Measurements from ENCODE around the gene DDX17.

DDX17 gene

DNA sequence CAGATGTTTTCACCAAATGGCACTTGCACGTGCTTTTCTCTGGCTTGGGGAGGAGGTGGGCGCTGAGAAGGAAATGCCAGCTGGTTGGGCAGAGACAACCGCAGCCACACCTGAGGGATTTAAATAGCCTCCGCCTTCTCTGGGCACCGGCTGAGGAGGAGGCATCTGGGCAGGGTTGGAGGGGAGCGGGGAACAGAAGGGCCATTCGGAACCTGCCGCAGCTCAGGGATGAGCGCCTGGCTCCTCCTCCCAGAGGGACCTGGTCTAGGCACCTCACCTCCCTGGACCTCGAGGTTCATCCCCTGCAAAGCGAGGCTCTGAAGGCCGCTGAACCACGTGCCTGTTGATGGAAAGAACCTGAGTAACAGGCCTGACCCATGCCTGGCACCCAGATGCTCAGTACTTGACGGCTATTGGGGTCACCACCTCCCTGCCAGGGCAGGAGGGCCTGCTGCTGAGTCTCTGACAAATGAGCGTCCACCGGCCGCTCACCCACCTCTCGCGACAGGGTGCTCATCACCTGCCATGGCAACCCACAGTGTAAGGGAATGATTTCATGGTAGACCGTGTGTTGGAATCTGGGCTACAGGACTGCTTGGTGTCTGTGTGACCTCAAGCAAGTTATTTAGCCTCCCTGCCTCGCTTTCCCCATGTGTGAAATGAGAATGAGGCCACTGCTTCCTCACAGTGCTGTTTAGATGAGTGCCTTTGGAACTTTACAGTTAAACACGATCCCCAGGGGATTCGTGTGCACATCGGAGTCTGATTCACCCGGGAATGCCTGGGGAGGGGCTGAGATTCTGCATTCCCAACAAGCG, 40.2 kb downstream of the DDX17 start:
- DNase-seq (ENCODE audit: low read depth in 2 of 2): no peak

DNA sequence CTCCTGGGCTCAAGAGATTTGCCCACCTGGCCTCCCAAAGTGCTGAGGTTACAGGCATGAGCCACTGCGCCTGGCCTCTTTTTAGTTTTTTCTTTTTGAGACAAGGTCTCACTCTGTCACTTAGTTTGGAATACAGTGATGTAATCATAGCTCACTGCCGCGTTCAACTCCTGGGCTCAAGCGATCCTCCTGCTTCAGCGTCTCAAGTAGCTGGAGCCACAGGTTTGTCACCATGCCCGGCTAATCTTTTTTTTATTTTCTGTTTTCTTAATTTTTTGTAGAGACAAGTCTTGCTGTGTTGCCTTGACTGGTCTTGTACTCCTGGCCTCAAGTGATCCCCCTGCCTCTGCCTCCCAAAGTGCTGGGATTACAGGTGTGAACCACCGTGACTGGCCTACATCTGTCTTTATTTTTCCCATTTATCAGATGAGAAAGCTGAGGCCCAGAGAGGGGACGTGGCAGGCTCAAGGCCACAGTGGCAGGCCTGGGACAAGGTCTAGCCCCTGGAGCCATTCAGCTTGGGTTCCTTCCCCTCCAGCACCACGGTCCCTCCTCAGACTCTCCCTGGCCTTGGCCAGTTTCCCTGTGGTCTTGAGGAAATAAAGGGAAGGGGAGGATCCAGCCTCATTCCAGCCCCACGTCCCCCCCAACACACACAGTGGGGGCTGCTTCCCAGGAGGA, 41.0 kb downstream of the DDX17 start:
- DNase-seq (ENCODE audit: low read depth in 2 of 2): no peak

GRCh38 chr22:38462960-38463784, 42.9 kb downstream of the DDX17 start:
- no peak for DNase-seq (ENCODE audit: low read depth in 2 of 2)

- DNase-seq (ENCODE audit: low read depth in 2 of 2): peak; percentile 9 to 43
Observed at GRCh38 chr22:38461414-38462081, 44.6 kb downstream of the DDX17 start.

DNA sequence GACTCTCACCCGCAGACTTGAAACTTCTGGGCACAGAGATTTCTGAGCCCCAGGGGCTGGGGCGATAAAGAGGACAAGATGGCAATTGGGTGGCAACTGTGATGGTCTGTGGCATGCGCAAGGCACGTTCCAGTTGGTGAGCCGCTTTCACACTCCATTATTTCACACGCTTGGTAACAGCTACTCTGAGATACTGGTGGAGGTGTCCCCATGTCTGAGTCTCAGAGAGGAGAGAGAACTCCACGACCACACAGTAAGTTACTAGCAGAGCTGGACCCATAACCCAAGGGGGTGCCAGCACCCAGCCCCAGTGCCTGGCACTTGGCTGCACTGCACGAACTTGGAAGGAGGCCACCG, 45.1 kb downstream of the DDX17 start:
- DNase-seq (ENCODE audit: low read depth in 2 of 2): no peak

GRCh38 chr22:38460426-38460840, 45.7 kb downstream of the DDX17 start:
- no peak for DNase-seq (ENCODE audit: low read depth in 2 of 2)

DNA sequence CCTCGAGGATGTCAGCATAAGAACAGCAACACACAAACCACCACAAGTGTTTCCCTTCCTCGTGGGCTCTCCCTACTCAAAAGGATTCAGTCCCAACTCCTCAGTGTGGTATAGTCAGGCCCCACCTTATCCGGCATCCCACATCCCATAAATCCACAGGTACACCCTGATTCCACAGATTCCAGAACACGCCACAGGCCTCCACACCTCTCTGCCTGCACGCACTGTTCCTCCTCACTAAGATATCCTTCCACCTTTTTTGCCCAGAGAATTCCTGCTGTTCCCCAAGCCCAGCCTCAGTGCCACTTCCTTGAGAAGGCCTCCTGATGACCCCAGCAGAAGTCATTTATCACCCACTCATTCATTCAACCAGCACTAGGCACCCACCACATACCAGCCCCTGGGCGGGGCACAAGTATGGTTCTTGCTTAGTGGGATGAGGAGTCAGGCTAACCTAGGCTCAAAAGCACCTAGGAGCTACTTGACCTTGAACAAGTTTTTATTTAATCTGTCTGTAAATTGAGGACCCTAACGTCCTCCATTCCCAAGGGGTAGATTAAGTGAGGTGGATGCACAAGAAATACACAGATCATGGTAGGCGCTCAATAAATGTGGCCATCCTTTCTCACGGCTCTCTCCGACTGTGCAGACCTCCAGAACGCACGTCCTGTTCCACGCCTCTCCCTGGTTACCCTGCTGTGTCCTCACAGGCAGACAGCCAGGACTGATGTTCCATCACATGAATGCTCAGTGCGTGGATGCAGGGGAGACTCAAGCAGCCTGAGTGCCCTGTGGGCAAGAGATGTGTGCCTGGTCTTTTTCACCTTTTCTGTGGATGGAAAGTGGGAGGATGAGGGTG, 49.0 kb downstream of the DDX17 start:
- DNase-seq (ENCODE audit: low read depth in 2 of 2): no peak

DNA sequence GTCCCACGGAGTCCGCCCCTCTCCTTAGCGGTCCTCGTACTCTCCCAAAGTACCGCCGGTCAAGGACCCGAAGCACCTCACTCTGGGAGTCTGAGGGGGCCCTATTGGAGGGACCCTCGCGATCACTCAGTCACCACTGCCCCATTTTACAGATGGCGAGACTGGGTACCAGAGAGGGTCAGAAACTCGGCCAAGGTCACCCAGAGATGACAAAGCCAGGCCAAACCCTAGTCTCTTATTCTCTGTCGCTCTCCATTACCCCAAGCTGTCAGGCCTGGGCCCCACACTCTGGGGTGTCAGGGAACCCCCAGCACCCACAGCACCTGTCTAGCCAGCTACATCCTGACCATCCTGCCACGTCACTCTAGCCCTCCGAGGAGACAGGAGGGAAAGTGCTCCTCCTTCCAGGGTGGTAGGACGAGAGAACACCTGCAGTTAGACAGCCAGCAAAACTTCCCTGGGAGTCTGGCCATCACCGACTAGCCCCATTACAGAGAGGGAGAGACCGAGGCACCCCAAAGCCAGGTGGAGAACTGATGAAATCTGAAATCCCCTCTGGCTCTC, 49.8 kb downstream of the DDX17 start:
- DNase-seq (ENCODE audit: low read depth in 2 of 2): no peak

- peak; percentile 6 to 26 for DNase-seq (ENCODE audit: low read depth in 2 of 2)
Observed at GRCh38 chr22:38455530-38456271, 50.4 kb downstream of the DDX17 start.

DNA sequence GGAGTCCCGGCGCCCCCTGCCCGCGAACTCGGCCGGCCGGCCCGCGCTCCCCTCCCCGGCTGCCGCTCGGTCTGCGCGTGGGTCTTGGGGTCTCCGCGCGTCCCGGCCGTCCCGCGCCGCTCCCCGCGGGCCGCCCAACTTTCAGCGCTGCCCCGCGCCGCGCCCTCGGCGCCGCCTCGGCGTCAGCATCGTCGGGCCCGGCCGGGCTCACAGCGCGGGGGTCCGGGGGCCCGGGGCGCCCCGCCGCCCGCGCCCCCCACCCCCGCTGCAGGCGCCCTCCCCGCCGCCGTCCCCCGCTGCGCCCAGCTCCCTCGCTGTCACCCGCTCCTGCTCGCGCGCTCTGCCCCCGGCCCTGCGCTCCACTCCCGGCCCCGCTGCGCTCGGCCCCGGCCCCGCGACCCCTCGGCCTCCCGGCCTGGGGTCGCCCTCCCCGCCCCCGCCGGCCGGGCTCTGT, 51.0 kb downstream of the DDX17 start, which contains the start of gene KCNJ4:
TSS of gene KCNJ4 (minus strand) at position 124 of the 454 bp plus-strand sequence. CDS start 27,067 bp downstream, outside the sequence.
- no peak for DNase-seq (ENCODE audit: low read depth in 2 of 2)

DNA sequence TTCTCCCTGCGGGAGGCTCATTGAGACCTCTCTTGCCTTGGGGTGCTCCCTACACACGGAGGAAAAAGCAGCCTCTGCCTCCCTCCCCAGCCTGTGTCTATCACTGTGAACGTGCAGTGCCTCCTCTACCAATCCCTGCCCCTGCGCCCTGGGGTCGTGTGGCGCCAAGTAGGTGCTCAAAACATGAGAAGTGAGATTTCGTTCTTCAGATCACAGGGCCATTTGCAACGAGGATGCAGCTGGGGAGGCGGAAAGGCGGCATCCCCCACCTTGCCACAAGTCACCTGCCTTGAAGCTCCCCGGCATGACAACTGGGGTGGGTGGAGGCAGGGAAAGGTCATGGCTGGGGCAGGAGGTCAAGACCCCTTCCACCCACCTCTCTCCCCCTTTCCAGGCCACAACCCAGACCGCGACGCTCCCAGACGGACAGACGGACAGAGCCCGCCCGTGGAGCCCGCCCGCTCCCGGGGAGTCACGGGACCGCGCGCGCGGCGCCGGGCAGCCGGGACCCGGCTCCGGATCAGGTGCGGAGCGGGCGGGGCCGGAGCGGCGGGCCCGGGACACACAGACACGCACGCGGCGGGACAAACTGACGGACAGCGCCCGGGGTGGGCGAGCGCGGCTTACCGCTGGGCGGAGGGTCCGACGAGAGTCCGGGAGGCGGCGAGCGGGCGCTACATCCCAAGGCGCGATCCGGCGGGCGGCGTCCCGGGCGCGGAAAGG, 51.6 kb downstream of the DDX17 start:
- no peak for DNase-seq (ENCODE audit: low read depth in 2 of 2)

- no peak for DNase-seq (ENCODE audit: low read depth in 2 of 2)
Observed at GRCh38 chr22:38453996-38454352, 52.1 kb downstream of the DDX17 start.

DNA sequence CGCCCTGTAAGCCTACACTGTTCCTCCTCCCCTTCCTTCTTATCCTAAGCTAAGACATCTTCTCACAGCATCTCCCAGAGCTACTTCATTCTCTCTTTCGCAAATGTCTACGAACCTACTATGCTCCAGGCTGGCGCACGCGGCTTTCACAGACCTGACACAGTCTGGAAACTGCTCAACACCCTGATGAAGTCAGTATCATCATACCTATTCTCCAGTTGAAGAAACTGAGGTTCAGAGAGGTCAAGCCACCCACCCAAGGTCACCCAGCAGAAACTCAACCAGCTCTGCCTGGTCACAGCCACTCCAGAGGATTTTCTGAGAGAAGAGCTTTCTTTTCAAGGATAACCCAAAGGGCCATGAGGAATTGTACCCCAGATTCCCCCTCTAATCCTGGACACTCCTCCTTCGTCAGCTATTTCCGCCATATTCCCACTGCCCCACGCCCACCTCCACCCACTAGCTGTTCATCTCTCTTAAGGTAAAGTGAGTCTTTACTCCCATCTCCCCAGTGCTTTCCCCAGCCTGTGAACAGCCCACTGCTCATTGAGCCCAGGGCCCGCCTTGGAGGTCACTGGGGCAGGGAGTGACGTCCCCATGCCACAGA, 52.9 kb downstream of the DDX17 start:
- DNase-seq (ENCODE audit: low read depth in 2 of 2): no peak

DNA sequence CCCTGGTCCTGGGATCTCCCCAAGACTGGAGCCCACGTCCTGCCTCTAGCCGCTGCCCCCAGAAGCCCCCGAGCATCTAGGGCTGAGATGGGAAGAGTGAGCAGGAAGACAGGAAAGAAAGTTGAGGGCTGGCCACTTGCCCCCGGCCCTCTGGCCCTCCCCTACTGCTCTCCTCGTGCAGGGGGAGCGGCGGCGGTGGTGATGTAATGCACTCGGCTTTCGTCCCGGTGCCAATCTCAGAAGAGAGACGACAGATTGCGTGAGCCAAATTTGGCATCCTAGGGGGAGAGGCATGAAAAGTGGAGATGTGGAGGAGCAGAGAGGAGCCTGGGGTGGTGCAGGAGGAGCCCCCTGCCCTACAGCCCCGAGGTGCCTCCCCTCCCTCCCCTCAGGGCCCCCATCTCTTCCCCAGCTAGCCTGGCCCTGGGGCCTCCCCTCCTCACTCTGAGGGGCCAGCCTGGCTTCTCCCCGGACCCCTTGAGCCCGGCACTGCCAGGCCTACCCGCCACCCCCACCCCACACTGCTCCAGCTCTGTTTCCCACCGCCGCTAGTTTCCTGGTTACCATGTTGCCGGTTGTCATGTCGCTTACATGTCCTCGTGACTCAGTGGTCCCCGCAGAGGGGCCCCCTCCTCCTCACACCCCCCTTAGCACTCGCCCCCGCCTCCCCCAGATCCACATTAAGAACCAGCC, 53.6 kb downstream of the DDX17 start:
- DNase-seq (ENCODE audit: low read depth in 2 of 2): no peak

DNA sequence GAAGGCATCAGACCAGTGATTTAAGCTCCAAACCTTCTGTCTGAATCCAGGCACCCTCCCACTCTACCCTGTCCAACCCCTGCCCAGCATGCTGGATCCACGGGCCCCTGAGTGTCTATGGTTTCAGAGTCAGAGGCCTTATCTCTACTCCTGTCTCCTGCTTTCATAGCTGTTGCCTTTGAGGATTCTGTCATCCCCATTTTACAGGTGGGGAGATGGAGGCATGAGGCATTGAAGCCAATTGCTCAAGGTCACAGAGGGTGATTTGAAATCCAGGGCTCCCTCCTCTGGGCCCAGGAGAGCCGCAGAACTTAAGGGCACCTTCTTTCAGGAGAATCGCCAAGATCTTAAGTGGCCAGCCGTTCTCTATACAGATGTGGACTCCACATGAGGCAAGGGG, 54.2 kb downstream of the DDX17 start:
- no peak for DNase-seq (ENCODE audit: low read depth in 2 of 2)

DNA sequence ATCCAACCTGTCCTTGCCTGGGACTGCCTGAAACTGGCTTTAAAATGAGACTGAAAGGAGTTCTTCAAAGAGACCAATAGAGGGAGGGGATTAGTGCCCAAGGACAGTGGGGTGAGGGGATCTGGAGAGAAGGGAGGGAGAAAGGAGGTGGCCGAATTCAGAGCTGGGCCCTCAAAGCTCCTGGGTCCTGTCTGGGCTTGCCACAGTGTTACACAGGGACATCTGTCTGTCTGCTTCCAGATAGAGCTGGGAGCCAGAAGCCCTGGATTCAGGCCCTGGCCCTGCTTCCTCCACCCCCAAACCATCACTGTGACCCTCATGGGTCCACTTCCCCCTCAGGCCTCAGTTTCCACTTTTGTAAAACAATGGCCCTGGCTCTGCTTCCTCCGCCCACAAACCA, 54.7 kb downstream of the DDX17 start:
- no peak for DNase-seq (ENCODE audit: low read depth in 2 of 2)

- DNase-seq (ENCODE audit: low read depth in 2 of 2): no peak
Observed at GRCh38 chr22:38450234-38450797, 55.8 kb downstream of the DDX17 start.

DNA sequence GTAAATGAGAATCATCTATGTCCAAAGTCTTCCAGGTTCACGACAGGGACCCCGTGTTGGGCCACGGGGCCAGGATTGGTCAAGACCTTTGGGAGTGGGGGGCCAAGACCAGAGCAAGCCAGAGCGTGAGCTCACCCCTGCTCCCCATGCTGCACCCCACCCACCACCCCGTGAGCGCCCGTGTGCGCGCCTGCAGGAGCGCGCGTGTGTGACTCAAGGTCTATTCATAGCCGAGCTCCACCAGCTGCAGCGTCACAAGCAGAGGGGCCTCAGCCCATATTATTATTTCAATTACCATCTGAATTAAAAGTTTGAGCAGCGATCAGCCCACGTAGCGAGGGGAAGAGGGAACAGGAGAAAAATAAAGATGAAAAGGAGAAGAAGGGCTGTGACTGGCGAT, 56.3 kb downstream of the DDX17 start:
- DNase-seq (ENCODE audit: low read depth in 2 of 2): no peak

Measured in stimulated activated CD4-positive, alpha-beta T cell treated with anti-CD3 and anti-CD28 coated beads, Interleukin-1b, Interleukin-23, amount 100 ng/mL, for 4 hours (primary cell).